Limb (tissue), 2 donors: Measurements from ENCODE around the gene FPR1.

Experiments used
- DNase-seq, 2 donors: peaks; one replicate each; pipeline ENCODE4 v3.0.0-alpha.2; 2016; ENCODE audit errors: extremely low spot score in 2 of 2

FPR1 gene

DNA sequence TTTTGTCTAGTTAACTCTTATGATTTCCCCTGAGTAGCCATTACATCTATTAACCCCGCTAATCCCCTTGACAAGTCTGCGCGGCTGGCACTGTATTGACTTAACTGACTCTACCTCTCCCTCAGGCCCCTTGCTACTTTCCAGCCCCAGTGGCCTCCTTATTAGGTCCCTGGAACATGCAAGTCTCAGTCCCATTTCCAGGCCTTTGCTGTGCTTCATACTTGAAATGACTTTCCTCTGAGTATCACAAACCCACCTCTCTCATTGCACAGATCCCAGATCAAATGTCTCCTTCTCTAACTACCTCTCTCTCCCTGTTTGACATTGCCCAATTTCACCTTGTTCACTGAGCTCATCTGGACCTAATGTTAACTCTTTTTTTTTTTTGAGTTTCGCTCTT lies 45.4 kb downstream of the FPR1 start:
- DNase-seq = no peak

DNA sequence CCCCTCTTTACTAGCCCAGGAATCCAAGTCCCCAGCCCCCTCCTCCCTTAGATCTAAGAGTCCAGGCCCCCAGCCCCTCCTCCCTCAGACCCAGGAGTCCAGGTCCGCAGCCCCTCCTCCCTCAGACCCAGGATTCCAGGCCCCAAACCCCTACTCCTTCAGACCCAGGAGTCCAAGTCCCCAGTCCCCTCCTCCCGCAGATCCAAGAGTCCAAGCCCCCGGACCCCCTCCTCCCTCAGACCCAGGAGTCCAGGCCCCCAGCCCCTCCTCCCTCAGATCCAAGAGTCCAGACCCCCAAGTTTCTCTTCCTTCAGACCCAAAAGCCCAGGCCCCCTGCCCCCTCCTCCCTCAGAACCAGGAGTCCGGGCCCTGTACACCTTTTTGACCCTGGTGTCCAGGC lies 47.1 kb downstream of the FPR1 start:
- no peak for DNase-seq

DNA sequence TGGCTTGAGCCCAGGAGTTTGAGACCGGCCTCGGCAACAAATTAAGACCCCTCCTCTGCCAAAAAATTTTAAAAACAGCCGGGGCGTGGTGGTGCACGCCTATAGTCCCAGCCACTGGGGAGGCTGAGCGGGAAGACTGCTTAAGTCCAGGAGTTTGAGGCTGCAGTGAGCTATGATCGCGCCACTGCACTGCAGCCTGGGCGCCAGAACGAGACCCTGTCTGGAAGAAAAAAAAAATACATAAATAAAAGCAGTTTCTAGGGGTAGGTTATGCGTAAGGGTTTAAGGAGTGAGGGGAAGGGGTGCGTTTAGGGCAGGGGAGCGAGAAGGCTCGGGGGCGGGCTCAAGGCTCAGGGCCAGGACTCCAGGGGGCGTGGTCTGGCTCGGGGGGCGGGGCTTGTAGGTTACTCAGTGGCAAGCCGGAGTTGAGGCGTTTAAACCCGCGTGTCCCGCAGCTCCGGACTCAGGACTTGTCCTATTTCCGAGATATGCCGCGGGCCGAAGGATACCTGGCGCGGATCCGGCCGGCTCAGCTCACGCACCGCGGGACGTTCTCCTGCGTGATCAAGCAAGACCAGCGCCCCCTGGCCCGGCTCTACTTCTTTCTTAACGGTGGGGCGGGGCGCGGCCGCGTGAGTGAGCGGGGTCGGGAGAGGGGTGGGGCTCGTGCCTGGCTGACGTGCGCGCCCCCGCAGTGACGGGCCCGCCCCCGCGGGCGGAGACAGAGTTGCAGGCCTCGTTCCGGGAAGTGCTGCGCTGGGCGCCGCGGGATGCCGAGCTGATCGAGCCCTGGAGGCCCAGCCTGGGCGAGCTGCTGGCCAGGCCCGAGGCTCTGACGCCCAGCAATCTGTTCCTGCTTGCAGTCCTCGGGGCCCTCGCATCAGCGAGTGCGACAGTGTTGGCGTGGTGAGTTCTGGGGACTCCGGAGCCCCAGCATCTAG lies 47.8 kb downstream of the FPR1 start:
- peak; percentile 96 to 97 for DNase-seq

DNA sequence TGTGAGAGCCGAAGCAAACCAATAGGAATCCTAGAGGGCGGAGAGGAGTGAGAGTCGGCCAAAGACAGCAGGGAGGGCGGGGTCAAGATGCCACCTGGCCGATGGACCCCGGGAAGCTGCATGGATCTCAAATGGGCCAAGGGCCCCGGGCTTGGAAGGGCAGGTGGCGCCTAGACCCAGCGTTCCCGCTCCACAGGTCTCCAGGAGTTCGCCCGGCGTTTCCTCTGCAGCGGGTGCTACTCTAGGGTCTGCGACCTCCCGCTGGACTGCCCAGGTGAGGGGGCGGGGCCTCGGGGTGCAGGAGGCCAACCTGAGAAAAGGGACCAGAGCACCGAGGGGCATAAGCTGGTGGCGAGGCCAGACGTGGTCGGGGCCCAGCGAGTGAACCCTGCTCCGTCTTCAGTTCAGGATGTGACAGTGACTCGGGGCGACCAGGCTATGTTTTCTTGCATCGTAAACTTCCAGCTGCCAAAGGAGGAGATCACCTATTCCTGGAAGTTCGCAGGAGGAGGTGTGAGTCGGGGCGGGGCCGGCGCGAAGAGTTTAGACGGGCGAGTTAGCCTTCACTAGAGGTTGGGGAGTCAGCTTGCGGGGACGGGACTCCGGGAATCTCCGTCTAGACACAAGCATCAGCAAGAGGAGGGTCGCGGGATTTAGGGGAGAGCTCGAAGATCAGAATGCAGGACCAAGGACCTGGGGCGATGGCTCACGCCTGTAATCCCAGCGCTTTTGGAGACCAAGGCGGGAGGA lies 48.7 kb downstream of the FPR1 start:
- peak in 1 of 2 donors; percentile 56 for DNase-seq

DNA sequence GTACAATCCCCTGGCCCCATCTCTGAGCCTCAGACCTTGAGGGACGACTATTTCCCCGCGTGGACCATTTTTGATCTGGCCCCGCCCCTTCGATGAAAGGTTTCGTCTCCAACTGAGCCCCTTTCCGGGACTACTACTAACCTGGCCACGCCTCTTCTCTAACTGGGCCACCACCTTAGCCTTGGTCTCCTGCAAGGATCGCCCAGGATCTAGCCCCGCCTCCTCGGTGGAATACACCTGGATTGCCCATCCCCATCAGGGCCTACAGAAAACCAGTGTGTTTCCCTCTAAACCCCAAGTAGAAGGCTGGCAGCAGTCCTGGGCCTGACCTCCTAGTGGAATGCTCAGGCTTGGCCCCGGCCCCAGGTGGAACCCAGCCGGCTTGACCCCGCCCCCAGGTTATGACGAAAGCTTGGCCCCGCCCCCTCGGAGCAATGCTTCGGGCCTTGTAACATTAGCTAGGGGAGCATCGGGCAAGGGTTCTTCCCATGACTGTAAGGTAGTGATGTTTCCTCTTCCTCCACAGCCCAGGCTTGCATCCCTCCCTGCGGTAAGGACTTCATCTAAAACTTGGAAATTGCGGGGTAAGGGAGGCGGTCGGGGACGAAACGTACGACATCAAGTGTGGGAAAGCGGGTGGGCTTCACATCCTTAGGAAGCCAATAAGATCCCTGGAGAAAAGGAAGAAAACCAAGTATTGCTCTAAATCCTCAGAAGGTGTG lies 49.4 kb downstream of the FPR1 start:
- DNase-seq = peak; percentile 42 to 85

DNA sequence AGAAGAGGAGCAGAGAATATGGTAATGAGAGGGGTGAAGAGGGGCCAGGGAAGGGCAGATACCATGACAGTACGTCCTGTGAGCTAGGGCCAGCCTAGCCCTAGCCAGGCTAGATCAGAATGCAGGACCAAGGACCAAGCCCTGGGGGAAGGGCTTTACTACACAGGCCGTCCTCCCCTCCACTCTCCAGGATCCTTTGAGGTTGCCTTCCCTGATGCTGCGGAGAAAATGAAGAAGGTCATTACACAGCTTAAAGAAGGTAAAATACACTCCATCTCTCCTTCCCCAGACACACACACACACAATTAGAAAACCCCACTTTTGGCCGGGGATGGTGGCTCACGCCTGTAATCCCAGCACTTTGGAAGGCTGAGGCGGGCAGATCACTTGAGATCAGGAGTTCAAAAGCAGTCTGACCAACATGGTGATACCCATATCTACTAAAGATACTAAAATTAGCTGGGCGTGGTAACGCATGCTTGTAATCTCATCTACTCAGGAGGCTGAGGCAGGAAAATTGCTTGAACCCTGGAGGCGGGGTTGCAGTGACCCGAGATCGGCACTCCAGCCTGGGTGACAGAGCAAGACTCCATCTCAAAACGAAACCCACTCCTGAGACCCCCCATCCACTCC lies 50.1 kb downstream of the FPR1 start:
- no peak for DNase-seq

DNA sequence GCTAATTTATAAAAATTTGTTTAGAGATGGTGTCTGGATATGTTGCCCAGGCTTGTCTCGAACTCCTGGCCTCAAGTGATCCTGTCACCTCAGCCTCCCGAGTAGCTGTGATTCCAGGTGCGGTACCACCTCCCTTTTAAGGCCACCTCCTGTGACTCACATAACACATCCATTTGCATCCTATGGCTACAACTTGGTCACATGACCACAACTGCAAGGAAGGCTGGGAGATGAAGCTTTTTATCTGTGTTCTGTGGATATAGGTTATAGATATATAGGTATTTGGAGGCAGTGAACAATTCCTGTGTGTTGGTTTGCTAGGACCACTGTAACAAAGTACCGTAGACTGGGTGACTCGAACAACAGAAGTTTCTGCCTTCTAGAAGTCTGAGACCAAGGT lies 52.5 kb downstream of the FPR1 start:
- no peak for DNase-seq

DNA sequence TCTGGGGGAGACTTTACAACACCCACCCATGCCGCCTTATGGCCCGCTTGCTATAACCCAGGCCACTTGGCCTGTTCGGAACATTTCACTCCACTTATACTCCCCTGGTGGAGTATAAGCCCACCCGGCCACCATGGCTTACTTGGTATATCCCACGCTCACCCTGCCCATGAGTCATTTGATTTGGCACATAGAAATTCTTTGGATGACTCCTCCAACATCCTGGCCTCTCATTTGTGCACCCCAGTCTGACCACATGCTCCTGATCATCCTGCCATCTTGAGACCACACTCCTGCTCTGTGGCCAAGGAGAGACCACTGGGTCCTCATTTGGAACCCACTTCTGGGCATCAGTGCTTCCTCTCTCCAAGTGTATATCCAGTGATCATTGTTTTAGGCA lies 53.4 kb downstream of the FPR1 start:
- DNase-seq = no peak

DNA sequence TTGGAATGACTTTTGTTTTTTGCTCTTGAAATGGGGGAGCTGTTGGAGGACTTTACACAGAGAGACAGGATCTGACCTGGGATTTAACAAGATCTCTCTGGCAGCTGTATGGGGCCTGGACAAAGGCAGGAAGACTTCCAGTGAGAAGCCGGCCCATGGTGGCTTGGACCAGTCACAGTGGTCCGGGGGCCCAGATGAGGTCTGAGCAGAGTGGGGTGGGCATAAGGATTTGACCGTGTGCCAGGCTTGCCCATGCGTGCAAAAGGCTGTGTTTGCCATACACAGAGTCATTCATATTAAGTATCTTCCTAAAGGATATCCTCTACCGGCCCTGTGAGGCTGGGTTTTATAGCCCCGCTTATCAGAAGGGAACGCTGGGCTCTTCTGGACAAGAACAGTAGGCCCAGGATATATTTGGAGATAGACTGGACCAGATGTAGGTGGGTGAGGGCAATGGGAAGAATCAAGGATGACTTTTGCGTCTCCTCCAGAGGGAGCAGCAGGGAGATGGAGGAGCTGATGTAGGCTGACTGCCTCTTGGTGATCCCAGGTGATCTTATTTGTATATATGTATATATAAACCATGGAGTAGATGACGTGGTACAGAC lies 54.4 kb downstream of the FPR1 start:
- DNase-seq = no peak

DNA sequence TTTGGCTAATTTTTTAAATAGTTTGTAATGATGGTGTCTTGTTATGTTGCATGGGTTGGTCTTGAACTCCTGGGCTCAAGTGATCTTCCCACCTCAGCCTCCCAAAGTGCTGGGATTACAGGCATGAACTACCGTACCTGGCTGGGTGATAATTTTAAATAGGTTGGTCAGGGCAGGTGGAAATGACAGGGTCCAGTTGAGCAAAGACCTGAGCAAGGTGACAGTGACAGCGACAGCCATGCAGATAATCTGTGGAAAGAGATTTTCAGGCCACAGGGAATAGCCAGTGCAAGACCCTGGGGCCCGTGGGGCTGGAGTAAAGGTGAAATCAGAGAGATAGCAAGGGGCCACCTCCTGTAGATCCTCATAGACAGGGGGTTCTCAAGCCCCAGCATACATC lies 55.1 kb downstream of the FPR1 start:
- DNase-seq = no peak
